Ascending aorta (tissue), 2 donors: ENCODE results near the gene GALNT4. TPM values are rescaled to one million over a fixed set of nuclear protein-coding genes. Genes with fewer than 3 reads are reported as not detected.

ENCODE experiments used
- DNase-seq, 2 donors: peaks; one replicate each; pipeline ENCODE4 v3.0.0-alpha.2; 2019; ENCODE audit warnings: low spot score in 2 of 2
- H3K27ac ChIP-seq, 2 donors: fragments of 200-600 bp; sonication (generic); one replicate each; pipeline ENCODE4 v1.5.1; 2016 to 2017; ENCODE audit warnings: mild to moderate bottlenecking in 1 of 2
- H3K27me3 ChIP-seq: fragments of 200-600 bp; sonication (generic); one replicate; pipeline ENCODE4 v1.5.1; 2017
- H3K36me3 ChIP-seq, 2 donors: fragments of 200-600 bp; sonication (generic); one replicate each; pipeline ENCODE4 v1.5.1; 2016
- H3K4me1 ChIP-seq, 2 donors: fragments of 200-600 bp; sonication (generic); one replicate each; pipeline ENCODE4 v1.5.1; 2016 to 2017; ENCODE audit warnings: mild to moderate bottlenecking in 1 of 2
- H3K4me3 ChIP-seq, 2 donors: fragments of 200-600 bp; sonication (generic); one replicate each; pipeline ENCODE4 v1.5.1; 2016 to 2017; ENCODE audit warnings: mild to moderate bottlenecking in 1 of 2
- H3K9me3 ChIP-seq, 2 donors: fragments of 200-600 bp; sonication (generic); one replicate each; pipeline ENCODE4 v1.5.1; 2016
- intact Hi-C: fragments of 100-400 bp; cut with DNase I; formaldehyde crosslinking; loops from one replicate; pipeline ENCODE4 v1.15.1; 2023
- total RNA-seq: library from RNA; depleted of rRNA; stranded (reverse); fragments of >200 nt; gene quantifications from one replicate; pipeline ENCODE4 v1.1.0, GENCODE V29; 2016
- TF ChIP-seq, protein P1 (sequence below), 3 experiments: fragments of 200-600 bp in 2 of 3; fragments of 450-650 bp in 1 of 3; sonication (generic) in 2 of 3; IDR thresholded peaks; one replicate each; pipeline ENCODE4 v1.5.1; 2016 to 2019; ENCODE audit warnings: antibody characterized with exemption in 3 of 3, mild to moderate bottlenecking in 1 of 3, moderate library complexity in 1 of 3

Gene GALNT4
- total RNA-seq, 1 donor from 2014 or later: 3.3 TPM

DNA sequence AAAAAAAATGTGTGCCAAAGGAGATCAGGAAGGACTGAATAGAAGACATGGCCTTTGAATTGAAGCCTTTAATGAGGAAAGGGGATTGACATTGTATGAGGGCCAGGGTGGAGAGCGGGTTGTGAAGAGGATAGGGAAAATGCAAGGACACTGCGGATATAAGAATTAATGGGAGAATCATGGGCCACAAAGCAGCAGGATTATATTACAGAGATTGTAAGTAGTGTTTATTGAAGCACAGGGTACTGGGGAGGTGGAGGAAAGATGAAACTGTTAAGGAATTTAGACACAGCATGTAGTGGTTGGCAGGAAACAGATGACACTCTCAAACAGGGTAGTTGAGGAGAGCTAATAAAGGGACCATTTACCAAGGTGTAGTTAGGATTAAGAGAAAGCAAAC, 17.6 kb upstream of the GALNT4 start:
- intact Hi-C loops: loop anchor here (10.0 kb wide), 1 partner anchor 1413 kb away; the partner anchor contains the start of gene CCER1
- Histone ChIP-seq H3K4me1 (peaks cover 0 to 7% of the 10 kb centered on the region in 2 donors), H3K9me3 (no peaks in the 10 kb centered on the region), H3K36me3 (no peaks in the 10 kb centered on the region), H3K27me3 (no peaks in the 10 kb centered on the region), H3K27ac (no peak overlapping the region), H3K4me3 (no peak overlapping the region)
- no peak for DNase-seq
- TF ChIP-seq, protein P1, sequence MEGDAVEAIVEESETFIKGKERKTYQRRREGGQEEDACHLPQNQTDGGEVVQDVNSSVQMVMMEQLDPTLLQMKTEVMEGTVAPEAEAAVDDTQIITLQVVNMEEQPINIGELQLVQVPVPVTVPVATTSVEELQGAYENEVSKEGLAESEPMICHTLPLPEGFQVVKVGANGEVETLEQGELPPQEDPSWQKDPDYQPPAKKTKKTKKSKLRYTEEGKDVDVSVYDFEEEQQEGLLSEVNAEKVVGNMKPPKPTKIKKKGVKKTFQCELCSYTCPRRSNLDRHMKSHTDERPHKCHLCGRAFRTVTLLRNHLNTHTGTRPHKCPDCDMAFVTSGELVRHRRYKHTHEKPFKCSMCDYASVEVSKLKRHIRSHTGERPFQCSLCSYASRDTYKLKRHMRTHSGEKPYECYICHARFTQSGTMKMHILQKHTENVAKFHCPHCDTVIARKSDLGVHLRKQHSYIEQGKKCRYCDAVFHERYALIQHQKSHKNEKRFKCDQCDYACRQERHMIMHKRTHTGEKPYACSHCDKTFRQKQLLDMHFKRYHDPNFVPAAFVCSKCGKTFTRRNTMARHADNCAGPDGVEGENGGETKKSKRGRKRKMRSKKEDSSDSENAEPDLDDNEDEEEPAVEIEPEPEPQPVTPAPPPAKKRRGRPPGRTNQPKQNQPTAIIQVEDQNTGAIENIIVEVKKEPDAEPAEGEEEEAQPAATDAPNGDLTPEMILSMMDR (IDR thresholded peaks at IDR 0.05): no peak

DNA sequence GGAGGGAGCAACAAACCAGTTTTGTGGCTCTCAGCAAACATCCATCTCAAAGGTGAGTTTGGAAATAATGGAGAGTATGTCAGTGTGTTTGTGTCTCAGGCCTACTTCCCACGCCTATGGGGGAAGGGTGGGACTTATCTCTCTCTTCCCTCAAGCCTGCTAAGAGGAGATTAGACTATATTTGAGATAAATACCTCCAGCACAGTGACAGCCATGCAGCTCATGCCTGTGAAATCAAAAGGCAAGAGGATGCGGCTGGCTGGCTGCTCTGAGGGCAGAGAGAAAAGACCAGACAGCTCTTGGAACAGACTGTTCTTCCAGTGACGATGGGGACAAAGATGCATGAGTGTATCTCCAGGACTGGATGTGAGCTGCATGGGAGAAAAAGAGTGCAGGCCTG, 16.0 kb upstream of the GALNT4 start:
- intact Hi-C loops: loop anchor here (10.0 kb wide), 1 partner anchor 1414 kb away; the partner anchor contains the start of gene CCER1
- Histone ChIP-seq H3K4me3 (no peak overlapping the region), H3K27me3 (no peaks in the 10 kb centered on the region), H3K27ac (no peak overlapping the region), H3K4me1 (peaks cover 0 to 7% of the 10 kb centered on the region in 2 donors), H3K36me3 (no peaks in the 10 kb centered on the region), H3K9me3 (no peaks in the 10 kb centered on the region)
- DNase-seq: no peak
- TF ChIP-seq, protein P1 (IDR thresholded peaks at IDR 0.05): no peak

GRCh38 chr12:89539426-89540223, 15.0 kb upstream of the GALNT4 start:
- H3K4me1 ChIP-seq: peaks cover 0 to 3% of the 10 kb centered on the region in 2 donors

DNA sequence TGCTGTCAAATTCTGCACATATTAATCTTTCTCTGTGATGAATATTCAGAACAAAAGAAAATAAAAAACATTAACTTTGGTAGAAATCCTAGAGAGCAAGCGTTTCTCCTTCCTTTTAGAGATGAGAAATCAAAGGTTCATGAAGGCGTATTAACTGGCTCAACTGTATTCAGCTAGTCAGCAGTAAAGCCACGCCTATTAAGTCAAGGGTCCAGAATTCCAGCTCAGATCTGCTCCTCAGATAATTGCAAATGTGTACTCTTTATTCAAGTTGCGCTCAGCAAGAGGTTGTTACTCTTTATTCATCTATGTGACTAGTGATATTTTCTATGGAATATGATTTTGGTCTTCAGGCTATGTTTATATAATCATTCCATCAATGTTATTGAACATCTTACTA, 14.3 kb upstream of the GALNT4 start:
- DNase-seq: no peak
- no peaks in the 10 kb centered on the region for H3K36me3 ChIP-seq

More at GRCh38 chr12:89539426-89540223, 15.0 kb upstream of the GALNT4 start:
- H3K4me3 ChIP-seq: no peak overlapping the region
- no peaks in the 10 kb centered on the region for H3K9me3 ChIP-seq
- TF ChIP-seq, protein P1 (IDR thresholded peaks at IDR 0.05): no peak
- DNase-seq: no peak
- H3K27me3 ChIP-seq: no peaks in the 10 kb centered on the region
- intact Hi-C loops: loop anchor here (10.0 kb wide), 1 partner anchor 1415 kb away; the partner anchor contains the start of gene CCER1
- H3K36me3 ChIP-seq: no peaks in the 10 kb centered on the region
- no peak overlapping the region for H3K27ac ChIP-seq

DNA sequence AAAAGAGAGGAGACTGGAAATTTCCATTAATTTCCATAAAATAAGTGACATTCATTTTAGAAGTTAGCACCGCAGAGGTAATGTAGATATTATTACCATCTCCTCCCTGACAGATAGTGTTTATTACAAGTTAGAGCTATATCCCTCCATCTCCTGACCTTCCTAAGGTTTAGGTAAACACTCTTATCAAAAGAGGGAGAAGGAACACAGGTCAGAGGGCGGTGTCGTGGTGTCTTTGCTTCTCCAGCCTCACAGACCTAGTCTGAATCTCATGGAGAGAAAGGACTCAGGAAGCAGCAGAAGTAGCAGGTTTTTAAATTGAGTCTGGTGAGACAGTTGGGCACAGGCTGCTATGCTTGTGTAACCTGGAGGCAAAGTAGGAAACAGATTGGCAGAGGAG, 12.8 kb upstream of the GALNT4 start:
- Histone ChIP-seq H3K27me3 (no peaks in the 10 kb centered on the region), H3K9me3 (no peaks in the 10 kb centered on the region), H3K4me3 (no peak overlapping the region), H3K4me1 (no peaks in the 10 kb centered on the region), H3K27ac (no peak overlapping the region), H3K36me3 (no peaks in the 10 kb centered on the region)
- TF ChIP-seq, protein P1 (IDR thresholded peaks at IDR 0.05): no peak
- intact Hi-C loops: no loop called here
- DNase-seq: no peak

More for the DNA sequence above, 14.3 kb upstream of the GALNT4 start:
- H3K27ac ChIP-seq: no peak overlapping the region
- H3K4me3 ChIP-seq: no peak overlapping the region
- no peaks in the 10 kb centered on the region for H3K4me1 ChIP-seq
- intact Hi-C loops: no loop called here
- TF ChIP-seq, protein P1 (IDR thresholded peaks at IDR 0.05): no peak
- H3K27me3 ChIP-seq: no peaks in the 10 kb centered on the region
- H3K9me3 ChIP-seq: no peaks in the 10 kb centered on the region
